ENCODE results near the gene SLC22A1. TPM values are rescaled to one million over a fixed set of nuclear protein-coding genes. Genes with fewer than 3 reads are reported as not detected.

Gene SLC22A1
- total and polyA plus RNA-seq, 2 of the 13 experiments (the other 11 are each of a cell fraction or from before 2014, with no cell fraction given) = 0.80 to 0.87 TPM

GRCh38 chr6:160128879-160129516, 7.4 kb downstream of the SLC22A1 start (continued):
- TF ChIP-seq ZNF720 (CRISPR knock-in tag; IDR thresholded peaks at IDR 0.05) (no peak), BCL3 (CRISPR knock-in tag; IDR thresholded peaks at IDR 0.05) (0 out of 2 replicates have a peak, but pooled peaks have one; percentile 13), ZBTB39 (CRISPR knock-in tag; IDR thresholded peaks at IDR 0.05) (no peak)

- no peak for DNase-seq (ENCODE audit: low spot score)
- H3K36me3 ChIP-seq (replicated peaks in 1 of 2; ENCODE audit: control insufficient read depth in 1 of 2, insufficient read depth in 2 of 2, low read length in 2 of 2) = no peaks in the 10 kb centered on the region
- no peak for ATAC-seq
- H3K4me3 ChIP-seq (replicated peaks in 1 of 3; ENCODE audit: insufficient read depth in 1 of 3, low read depth in 2 of 3, low read length in 3 of 3) = no peak overlapping the region
- no peak overlapping the region for H3K27ac ChIP-seq (ENCODE audit: extremely low read length, insufficient read depth, low read length)
- POLR2A ChIA-PET = no interaction called here
- TF ChIP-seq FOXM1 (CRISPR knock-in tag; IDR thresholded peaks at IDR 0.05) (no peak), TMF1 (CRISPR knock-in tag; IDR thresholded peaks at IDR 0.05; ENCODE audit: low read depth) (no peak), XRCC5 (optimal IDR thresholded peaks at IDR 0.05; ENCODE audit: low read length) (no peak), YEATS4 (CRISPR knock-in tag; IDR thresholded peaks at IDR 0.05; ENCODE audit: borderline replicate concordance) (no peak), STAT5B (CRISPR knock-in tag; IDR thresholded peaks at IDR 0.05) (no peak), DPF2 (CRISPR knock-in tag; IDR thresholded peaks at IDR 0.05; ENCODE audit: borderline replicate concordance, low read depth) (no peak), MED8 (CRISPR knock-in tag; IDR thresholded peaks at IDR 0.05; ENCODE audit: insufficient replicate concordance) (no peak), SNAPC5 (CRISPR knock-in tag; IDR thresholded peaks at IDR 0.05; ENCODE audit: borderline replicate concordance) (no peak), ZNF205 (CRISPR knock-in tag; IDR thresholded peaks at IDR 0.05) (no peak), ZNF781 (CRISPR knock-in tag; IDR thresholded peaks at IDR 0.05; ENCODE audit: borderline replicate concordance, not compliant biosample characterization) (no peak), ZMYM2 (CRISPR knock-in tag; IDR thresholded peaks at IDR 0.05) (no peak), ATF7-NPFF (CRISPR knock-in tag; IDR thresholded peaks at IDR 0.05; ENCODE audit: low read depth) (no peak), SIX4 (CRISPR knock-in tag; IDR thresholded peaks at IDR 0.05) (no peak)
- no peaks in the 10 kb centered on the region for H3K79me2 ChIP-seq (ENCODE audit: insufficient read depth, low read length)
- WGBS (ENCODE audit: low lambda C conversion rate) = 94% methylated on average over 10 of the region's 10 CpGs
- no peak overlapping the region for H3K9ac ChIP-seq (ENCODE audit: insufficient read depth, low read depth, low read length)
- H4K20me1 ChIP-seq (ENCODE audit: insufficient read depth, low read length) = no peaks in the 10 kb centered on the region
- no peaks in the 10 kb centered on the region for H3K27me3 ChIP-seq (ENCODE audit: control insufficient read depth in 1 of 2, insufficient read depth in 2 of 2, low read length in 2 of 2)
- H3K4me2 ChIP-seq (ENCODE audit: low read depth, low read length) = no peak overlapping the region
- no peak overlapping the region for H2AFZ ChIP-seq (ENCODE audit: low read length)
- intact Hi-C loops (cut with micrococcal nuclease; ENCODE audit: unreplicated experiment) = loop anchor here (10.0 kb wide), 1 partner anchor 125 kb away; the partner anchor contains the start of gene SLC22A2
- in situ Hi-C loops (cut with HindIII; ENCODE audit: extremely low pct_ligation_motif_present, low pct_unique_long_range_greater_than_20kb) = no loop called here
- H3K4me1 ChIP-seq (ENCODE audit: insufficient read depth, low read length) = peaks cover 49% of the 10 kb centered on the region
- no peak for FAIRE-seq
- BruUV-seq (replicated peaks) = no TSS peak
- CTCF ChIA-PET (ENCODE audit: low intra/inter-chr PET ratio, low total read pairs) = no interaction called here
- no peaks in the 10 kb centered on the region for H3K9me3 ChIP-seq (ENCODE audit: low read length)
Measured at GRCh38 chr6:160129881-160130615, 8.4 kb downstream of the SLC22A1 start.

Data from HepG2 (cell line).